Stomach (tissue), 9 donors: Measurements from ENCODE around the gene EIF6. TPM values are rescaled to one million over a fixed set of nuclear protein-coding genes. Genes with fewer than 3 reads are reported as not detected.

Source experiments
- DNase-seq, 2 donors: peaks; one replicate each; pipeline versions ENCODE4 v3.0.0 to v3.0.0-alpha.2; 2013 to 2019
- H3K27ac ChIP-seq, 5 donors: fragments of 200-600 bp in 4 of 5; sonication (generic) in 4 of 5; one replicate each; pipeline ENCODE4 v1.5.1; 2013 to 2019; ENCODE audit warnings: mild to moderate bottlenecking in 1 of 5, moderate library complexity in 1 of 5
- H3K27me3 ChIP-seq, 3 donors: fragments of 200-600 bp; sonication (generic); one replicate each; pipeline ENCODE4 v1.5.1; 2017 to 2019; ENCODE audit warnings: mixed run types in 1 of 3
- H3K36me3 ChIP-seq, 4 donors: fragments of 200-600 bp; sonication (generic); 1 replicate in 3 of 4; 2 replicates in 1 of 4; pipeline ENCODE4 v1.5.1; 2016 to 2019
- H3K4me1 ChIP-seq, 4 donors: fragments of 200-600 bp; sonication (generic); one replicate each; pipeline ENCODE4 v1.5.1; 2016 to 2019
- H3K4me3 ChIP-seq, 4 donors: fragments of 200-600 bp; sonication (generic) in 3 of 4; one replicate each; pipeline ENCODE4 v1.5.1; 2016 to 2019; ENCODE audit warnings: mild to moderate bottlenecking in 1 of 4
- H3K9me3 ChIP-seq, 4 donors: fragments of 200-600 bp; sonication (generic); one replicate each; pipeline ENCODE4 v1.5.1; 2016 to 2019
- CTCF ChIP-seq, 7 experiments: fragments of 450-650 bp in 4 of 7; fragments of 200-600 bp in 3 of 7; sonication (generic) in 3 of 7; IDR thresholded peaks; one replicate each; pipeline ENCODE4 v1.5.1; 2016 to 2019; ENCODE audit warnings: antibody characterized with exemption in 7 of 7, control low read depth in 2 of 7, mild to moderate bottlenecking in 1 of 7
- EP300 ChIP-seq: sonication (generic); formaldehyde crosslinking; IDR thresholded peaks from one replicate; pipeline ENCODE4 v1.6.1; 2017; ENCODE audit warnings: antibody characterized with exemption
- POLR2A ChIP-seq, 4 donors: fragments of 450-650 bp; IDR thresholded peaks; one replicate each; pipeline ENCODE4 v1.6.1; 2016; ENCODE audit warnings: antibody characterized with exemption in 4 of 4, control low read depth in 2 of 4, mild to moderate bottlenecking in 1 of 4, moderate library complexity in 1 of 4
- POLR2AphosphoS5 ChIP-seq, 3 donors: sonication (generic); formaldehyde crosslinking; IDR thresholded peaks; one replicate each; pipeline ENCODE4 v1.6.1; 2016; ENCODE audit warnings: antibody characterized with exemption in 3 of 3
- WGBS, 5 donors: extraction: QIAGEN DNeasy Blood & Tissue Kit in 3 of 5; methylation state at CpG; one replicate each; pipeline versions ENCODE4 v1.1.5 to v1.1.7; 2013 to 2018; 5-methylcytosine and 5-hydroxymethylcytosine counted together
- intact Hi-C: fragments of 100-400 bp; cut with DNase I; formaldehyde crosslinking; loops from one replicate; pipeline ENCODE4 v1.15.1; 2023; ENCODE audit warnings: low total_unique reads
- polyA plus RNA-seq, 3 donors: library from polyadenylated mRNA; stranded (reverse); fragments of 200-250 nt; gene quantifications; one replicate each; pipeline ENCODE4 v1.2.3, GENCODE V29; 2013
- total RNA-seq, 5 donors: library from RNA; depleted of rRNA; stranded (reverse); fragments of >200 nt; gene quantifications; one replicate each; pipeline versions ENCODE4 v1.1.0 to v1.2.3, GENCODE V29; 2014 to 2016
- donor health status: healthy with polysubstance abuse.
- donor health status: Bipolar disorder and iron deficiency.
- donor health status: healthy.

The EIF6 gene
- total and polyA plus RNA-seq, 8 donors, result 16.3 to 163 (median 99.1) TPM

DNA sequence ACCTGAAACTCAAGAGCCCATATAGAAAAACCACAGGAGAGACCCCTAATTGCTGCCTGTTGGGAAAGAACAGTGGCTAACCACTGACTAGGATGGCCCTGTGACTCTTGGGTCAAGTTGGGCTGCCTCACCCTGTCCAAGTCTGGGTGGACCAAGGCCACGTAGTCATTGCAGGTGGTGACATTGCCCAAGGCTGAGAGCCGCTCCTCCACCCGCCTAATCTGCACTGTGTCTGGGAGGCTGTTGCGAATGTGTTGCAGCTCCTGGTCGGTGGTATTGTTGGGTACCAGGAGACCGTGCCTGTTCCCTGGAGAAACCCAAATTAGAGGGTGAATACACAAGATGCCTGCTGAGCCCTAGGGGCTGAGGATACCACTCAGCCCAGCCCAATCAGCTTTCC lies 4.0 kb downstream of the EIF6 start:
- Histone ChIP-seq H3K27ac (peak overlapping the region in 4 of 5 donors; percentile 96 to 99 (median 99)), H3K36me3 (peaks cover 21 to 59% (median 47%) of the 10 kb centered on the region in 4 donors), H3K9me3 (no peaks in the 10 kb centered on the region), H3K4me1 (peaks cover 29 to 79% (median 70%) of the 10 kb centered on the region in 4 donors), H3K4me3 (no peak overlapping the region), H3K27me3 (no peaks in the 10 kb centered on the region)
- intact Hi-C loops, result no loop called here
- no peak for DNase-seq
- WGBS, 5 donors, result 89 to 98% (median 95%) methylated on average over 5 to 6 of the region's 6 CpGs
- TF ChIP-seq POLR2AphosphoS5 (IDR thresholded peaks at IDR 0.05) (no peak), EP300 (no peak), CTCF (IDR thresholded peaks at IDR 0.05) (no peak), POLR2A (IDR thresholded peaks at IDR 0.05) (no peak)

GRCh38 chr20:35279533-35280174 lies 4.9 kb downstream of the EIF6 start:
- WGBS, 5 donors, result 78 to 91% (median 82%) methylated on average over 7 of the region's 7 CpGs
- peaks cover 21 to 67% (median 56%) of the 10 kb centered on the region in 4 donors for H3K36me3 ChIP-seq
- no peaks in the 10 kb centered on the region for H3K27me3 ChIP-seq
- H3K9me3 ChIP-seq, result no peaks in the 10 kb centered on the region
- no peak overlapping the region for H3K4me3 ChIP-seq
- no peak for DNase-seq
- no peak for TF ChIP-seq POLR2AphosphoS5 (IDR thresholded peaks at IDR 0.05)
- TF ChIP-seq CTCF (IDR thresholded peaks at IDR 0.05), result no peak
- no peak for TF ChIP-seq POLR2A (IDR thresholded peaks at IDR 0.05)
- no peak for TF ChIP-seq EP300
- H3K27ac ChIP-seq, result peak overlapping the region; percentile 96 to 99 (median 99)
- peaks cover 29 to 77% (median 69%) of the 10 kb centered on the region in 4 donors for H3K4me1 ChIP-seq
- intact Hi-C loops, result no loop called here

DNA sequence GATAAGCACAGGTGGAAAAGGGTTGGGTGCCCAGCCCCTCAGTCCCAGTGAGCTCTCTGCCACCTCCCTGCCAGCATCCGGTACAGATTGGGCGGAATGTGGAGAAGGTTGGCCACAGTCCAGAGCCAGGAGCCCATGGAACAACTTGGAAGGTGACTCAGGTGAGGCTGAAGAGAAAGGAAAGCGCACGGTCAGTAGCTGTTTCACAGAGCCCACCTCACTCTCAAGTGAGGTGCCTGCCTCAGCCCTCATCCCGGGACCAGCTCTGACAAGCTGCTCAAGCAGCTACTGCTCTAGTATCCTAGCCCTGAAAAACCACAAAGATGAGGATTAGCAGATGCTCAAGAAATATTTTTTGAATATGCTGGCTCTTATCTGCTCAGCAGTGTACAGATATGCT lies 5.5 kb downstream of the EIF6 start:
- Histone ChIP-seq H3K36me3 (peaks cover 21 to 74% (median 62%) of the 10 kb centered on the region in 4 donors), H3K27me3 (no peaks in the 10 kb centered on the region), H3K4me1 (peaks cover 29 to 76% (median 69%) of the 10 kb centered on the region in 4 donors), H3K4me3 (no peak overlapping the region), H3K27ac (peak overlapping the region; percentile 96 to 99 (median 99)), H3K9me3 (no peaks in the 10 kb centered on the region)
- peak in 1 of 2 donors; percentile 82 for DNase-seq
- WGBS, 5 donors, result 26 to 67% (median 50%) methylated on average over 3 to 5 of the region's 5 CpGs
- intact Hi-C loops, result no loop called here
- TF ChIP-seq CTCF (IDR thresholded peaks at IDR 0.05), result no peak
- peak in 1 of 3 donors; percentile 46 for TF ChIP-seq POLR2AphosphoS5 (IDR thresholded peaks at IDR 0.05)

DNA sequence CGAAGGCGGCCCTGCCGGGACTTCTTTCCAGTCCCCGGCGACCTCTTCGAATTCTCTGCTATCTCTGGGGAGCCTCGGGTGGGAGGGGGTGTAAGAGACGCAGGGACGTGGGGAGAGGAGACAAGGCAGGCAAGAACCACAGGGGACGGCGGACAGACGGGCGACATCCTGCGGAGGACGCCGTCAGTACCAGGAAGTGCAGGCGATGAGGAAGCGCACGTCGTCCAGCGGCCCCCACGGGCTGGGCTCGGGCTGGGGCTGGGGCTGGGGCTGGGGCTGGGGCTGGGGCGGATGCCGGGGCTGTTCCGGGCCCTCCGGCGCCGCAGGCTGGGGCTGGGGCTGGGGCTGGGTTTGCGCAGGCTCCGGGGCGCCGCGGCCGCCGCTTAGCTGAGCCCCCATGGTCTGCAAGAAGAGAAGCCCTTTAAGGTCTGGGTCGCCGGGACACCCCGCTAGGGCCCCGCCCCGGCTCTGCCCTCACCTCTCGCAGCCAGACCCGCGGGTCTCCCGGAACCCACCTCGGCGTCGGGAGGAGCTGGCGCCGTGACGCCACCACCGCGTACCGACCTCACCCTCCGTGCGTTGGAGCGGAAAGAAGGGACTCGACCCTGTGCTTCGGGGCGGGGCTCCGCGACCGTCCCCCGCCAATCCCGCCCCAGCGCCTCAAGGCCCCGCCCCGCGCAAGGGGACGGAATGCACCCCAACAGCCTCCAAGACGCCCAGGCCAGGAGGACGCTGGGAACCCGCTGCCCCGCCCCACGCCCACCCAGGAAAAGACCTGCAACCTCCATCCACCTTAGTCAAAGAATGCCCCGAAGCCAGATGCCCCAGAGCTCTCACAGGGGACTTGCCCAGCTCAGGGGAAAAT lies 6.8 kb downstream of the EIF6 start, which contains the start of gene MMP24OS:
Gene MMP24OS, minus strand, starts transcription at position 592 of the 865 bp plus-strand sequence. Its CDS starts 193 bp downstream, at position 399.
- no peaks in the 10 kb centered on the region for H3K27me3 ChIP-seq
- peak in 1 of 7 experiments; percentile 15 for TF ChIP-seq CTCF (IDR thresholded peaks at IDR 0.05)
- TF ChIP-seq POLR2A (IDR thresholded peaks at IDR 0.05), result peak in 2 of 4 donors; percentile 86 to 91
- peak; percentile 96 to 99 (median 99) for TF ChIP-seq POLR2AphosphoS5 (IDR thresholded peaks at IDR 0.05)
- TF ChIP-seq EP300, result no peak
- intact Hi-C loops, result no loop called here
- WGBS, 5 donors, result 0 to 1% (median 0%) methylated on average over 13 to 75 of the region's 76 CpGs
- peaks cover 18 to 76% (median 69%) of the 10 kb centered on the region in 4 donors for H3K36me3 ChIP-seq
- DNase-seq, result peak; percentile 94 to 97
- no peaks in the 10 kb centered on the region for H3K9me3 ChIP-seq
- H3K4me1 ChIP-seq, result peaks cover 18 to 63% (median 57%) of the 10 kb centered on the region in 4 donors
- H3K27ac ChIP-seq, result peak within 1 kb of the TSS; percentile 96 to 99 (median 99)
- H3K4me3 ChIP-seq, result peak within 1 kb of the TSS; percentile 70 to 93 (median 78)
